Subcutaneous abdominal adipose tissue (tissue), 5 donors: ENCODE data around the gene GFRA4.
A peak's percentile ranks its signal among the peaks of the same experiment; 100 is the strongest.

Experiments
- H3K27ac ChIP-seq: one replicate; pipeline ENCODE4 v1.7.0; 2013; ENCODE audit warnings: low read depth, mild to moderate bottlenecking, inconsistent platforms, low read length, moderate library complexity
- H3K27me3 ChIP-seq, 5 donors: one replicate each; pipeline ENCODE4 v1.7.0; 2013; ENCODE audit warnings: low read length in 5 of 5, inconsistent platforms in 1 of 5; ENCODE audit not compliant: control insufficient read depth in 5 of 5, insufficient read depth in 4 of 5
- H3K36me3 ChIP-seq, 5 donors: one replicate each; pipeline ENCODE4 v1.7.0; 2013; ENCODE audit warnings: low read length in 5 of 5; ENCODE audit not compliant: control insufficient read depth in 5 of 5, insufficient read depth in 5 of 5
- H3K4me1 ChIP-seq, 5 donors: one replicate each; pipeline ENCODE4 v1.7.0; 2013; ENCODE audit warnings: low read length in 5 of 5, mild to moderate bottlenecking in 3 of 5, moderate library complexity in 1 of 5; ENCODE audit not compliant: control insufficient read depth in 5 of 5, insufficient read depth in 5 of 5
- H3K4me3 ChIP-seq, 5 donors: one replicate each; pipeline ENCODE4 v1.7.0; 2013; ENCODE audit warnings: low read length in 5 of 5, low read depth in 1 of 5
- H3K9ac ChIP-seq, 5 donors: one replicate each; pipeline ENCODE4 v1.7.0; 2013; ENCODE audit warnings: low read length in 5 of 5, mild to moderate bottlenecking in 4 of 5, moderate library complexity in 3 of 5
- H3K9me3 ChIP-seq, 5 donors: one replicate each; pipeline ENCODE4 v1.7.0; 2013; ENCODE audit warnings: low read length in 5 of 5; ENCODE audit not compliant: control insufficient read depth in 5 of 5
- donor health status: healthy.
- donor health status: healthy.
- donor health status: healthy.
- donor health status: healthy.
- donor health status: healthy.

GFRA4 gene

DNA sequence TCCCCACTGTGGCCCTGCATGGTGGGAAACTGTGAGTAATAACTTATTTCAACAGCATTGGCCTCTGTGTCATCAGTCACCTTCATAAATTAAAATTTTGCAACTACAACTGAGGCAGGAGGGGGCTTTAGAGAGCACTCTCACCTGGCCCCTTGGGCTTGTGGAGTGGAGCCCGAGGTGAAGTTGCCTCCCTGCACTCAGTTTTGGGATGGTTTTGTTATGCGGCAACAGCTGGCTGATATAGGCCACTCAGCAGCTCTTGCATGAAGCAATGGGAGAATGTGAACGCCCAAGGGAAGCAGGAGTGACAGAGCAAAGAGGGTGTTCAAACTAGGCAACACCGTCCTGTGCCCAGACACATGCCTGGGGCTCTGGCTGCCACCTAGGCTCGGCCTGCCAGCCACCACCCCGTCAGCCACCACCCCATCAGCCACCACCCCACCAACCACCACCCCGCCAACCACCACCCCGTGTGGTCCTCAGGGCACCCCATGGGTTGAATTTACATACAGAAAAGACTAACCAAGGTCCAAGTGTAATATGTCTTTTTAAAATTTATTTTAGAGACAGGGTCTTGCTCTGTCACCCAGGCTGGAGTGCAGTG lies 4.3 kb upstream of the GFRA4 start:
- Histone ChIP-seq H3K9ac (no peak overlapping the region), H3K4me3 (no peak overlapping the region), H3K36me3 (peaks cover 0 to 9% (median 5%) of the 10 kb centered on the region in 5 donors), H3K4me1 (peaks cover 0 to 10% (median 0%) of the 10 kb centered on the region in 5 donors), H3K9me3 (no peaks in the 10 kb centered on the region), H3K27ac (no peak overlapping the region), H3K27me3 (peaks cover 14 to 32% (median 18%) of the 10 kb centered on the region in 5 donors)

DNA sequence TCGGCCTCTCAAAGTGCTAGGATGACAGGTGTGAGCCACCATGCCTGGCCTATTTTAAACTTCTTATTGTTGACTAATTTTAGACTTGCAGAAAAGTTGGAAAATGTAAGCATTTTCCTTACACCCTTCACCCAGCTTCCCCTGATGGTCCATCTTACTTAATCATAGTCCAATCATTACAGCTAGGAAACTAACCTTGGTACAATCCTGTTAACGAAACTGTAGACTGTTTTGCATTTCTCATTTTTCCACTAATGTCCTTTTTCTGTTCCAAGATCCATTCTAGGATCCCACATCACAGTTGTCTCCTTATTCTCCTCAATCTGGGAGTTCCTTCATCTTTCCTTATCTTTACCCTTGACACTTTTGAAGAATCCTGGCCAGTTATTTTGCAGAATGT lies 659 bp upstream of the GFRA4 start:
- H3K27ac ChIP-seq, result no peak overlapping the region
- no peak overlapping the region for H3K4me3 ChIP-seq
- peaks cover 26 to 39% (median 30%) of the 10 kb centered on the region in 5 donors for H3K27me3 ChIP-seq
- H3K9me3 ChIP-seq, result no peaks in the 10 kb centered on the region
- no peaks in the 10 kb centered on the region for H3K36me3 ChIP-seq
- peaks cover 0 to 20% (median 0%) of the 10 kb centered on the region in 5 donors for H3K4me1 ChIP-seq
- H3K9ac ChIP-seq, result no peak overlapping the region

DNA sequence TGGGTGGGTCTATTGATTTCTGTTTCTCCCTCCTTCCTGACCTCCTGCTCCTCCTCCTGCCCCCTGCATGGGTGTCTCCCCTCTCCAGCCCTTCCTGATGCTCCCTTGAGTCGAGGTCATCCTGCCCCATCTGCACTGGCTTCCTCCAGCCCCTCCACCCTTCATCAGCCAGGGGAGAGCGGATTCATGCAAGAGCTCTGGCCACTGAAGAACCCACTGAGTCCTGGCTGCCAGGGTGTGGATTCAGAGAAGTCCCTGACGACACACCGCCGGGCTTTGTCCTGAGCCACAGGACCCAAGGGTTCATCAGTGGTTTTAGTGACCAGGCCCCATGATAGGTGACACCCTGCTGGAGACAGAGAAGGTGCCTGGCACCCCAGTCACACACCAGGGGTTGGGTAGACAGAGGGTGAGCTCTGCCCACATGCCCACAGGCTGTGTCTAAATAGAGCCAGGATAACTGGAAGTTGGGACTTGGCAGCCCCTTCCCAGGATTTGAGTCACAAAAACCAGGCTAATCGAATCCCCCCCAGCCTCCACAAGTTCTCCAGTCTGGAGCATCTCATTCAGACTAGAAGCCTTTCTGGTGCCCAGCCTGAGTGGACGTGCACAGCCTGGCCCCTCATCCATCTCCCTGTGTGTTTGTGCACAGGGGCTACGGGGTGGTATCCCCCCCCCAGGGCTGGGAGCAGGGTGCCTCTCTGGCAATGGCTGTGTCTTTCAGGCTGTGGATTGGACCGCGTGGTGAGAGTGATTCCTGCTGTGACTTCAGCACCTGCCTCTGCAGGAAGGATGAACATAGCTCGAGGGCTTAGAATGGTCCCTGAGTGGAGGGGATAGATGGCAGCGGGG lies 1.2 kb downstream of the GFRA4 start:
- no peak overlapping the region for H3K4me3 ChIP-seq
- H3K4me1 ChIP-seq, result peaks cover 0 to 20% (median 0%) of the 10 kb centered on the region in 5 donors
- no peaks in the 10 kb centered on the region for H3K36me3 ChIP-seq
- H3K27me3 ChIP-seq, result peaks cover 26 to 38% (median 33%) of the 10 kb centered on the region in 5 donors
- no peak overlapping the region for H3K27ac ChIP-seq
- no peaks in the 10 kb centered on the region for H3K9me3 ChIP-seq
- H3K9ac ChIP-seq, result no peak overlapping the region

DNA sequence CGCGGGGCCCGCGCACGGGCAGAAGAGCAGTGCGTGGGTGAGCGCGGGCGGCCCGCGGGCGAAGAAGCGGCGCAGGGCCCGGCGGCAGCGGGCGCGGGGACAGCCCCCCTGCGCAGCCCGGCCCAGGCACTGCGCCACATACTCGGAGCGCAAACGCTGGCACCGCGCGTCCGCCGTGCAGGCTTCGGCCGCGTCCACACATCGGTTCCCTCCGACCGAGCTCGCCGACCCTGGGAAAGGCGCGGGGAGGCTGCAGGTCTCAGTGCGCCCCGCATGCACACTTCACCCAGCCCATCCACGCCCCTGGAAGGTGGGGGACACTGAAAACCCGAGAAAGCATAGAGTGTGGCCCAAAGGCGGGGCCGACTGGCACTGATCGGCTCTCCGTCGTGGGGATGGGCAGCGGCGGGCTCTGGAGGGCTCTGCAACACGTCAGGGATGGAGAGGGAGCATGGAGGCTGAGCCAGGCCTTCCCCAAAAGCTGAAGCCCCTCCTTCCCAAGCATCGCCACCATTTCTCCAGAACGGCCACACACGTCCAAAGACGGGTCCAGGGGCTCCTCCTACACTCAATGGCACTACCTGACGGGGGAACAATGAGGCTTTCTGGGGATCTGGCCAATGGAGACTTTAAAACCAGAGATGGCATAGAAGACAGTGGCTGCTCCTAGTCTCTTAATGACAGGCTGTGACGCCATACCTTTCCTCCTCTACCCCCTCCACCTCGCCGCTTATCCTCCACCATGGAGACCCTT lies 2.0 kb downstream of the GFRA4 start:
- H3K36me3 ChIP-seq, result no peaks in the 10 kb centered on the region
- peaks cover 0 to 18% (median 0%) of the 10 kb centered on the region in 5 donors for H3K4me1 ChIP-seq
- peak overlapping the region in 1 of 5 donors; percentile 5 for H3K4me3 ChIP-seq
- peaks cover 26 to 38% (median 33%) of the 10 kb centered on the region in 5 donors for H3K27me3 ChIP-seq
- no peak overlapping the region for H3K27ac ChIP-seq
- no peak overlapping the region for H3K9ac ChIP-seq
- H3K9me3 ChIP-seq, result no peaks in the 10 kb centered on the region

DNA sequence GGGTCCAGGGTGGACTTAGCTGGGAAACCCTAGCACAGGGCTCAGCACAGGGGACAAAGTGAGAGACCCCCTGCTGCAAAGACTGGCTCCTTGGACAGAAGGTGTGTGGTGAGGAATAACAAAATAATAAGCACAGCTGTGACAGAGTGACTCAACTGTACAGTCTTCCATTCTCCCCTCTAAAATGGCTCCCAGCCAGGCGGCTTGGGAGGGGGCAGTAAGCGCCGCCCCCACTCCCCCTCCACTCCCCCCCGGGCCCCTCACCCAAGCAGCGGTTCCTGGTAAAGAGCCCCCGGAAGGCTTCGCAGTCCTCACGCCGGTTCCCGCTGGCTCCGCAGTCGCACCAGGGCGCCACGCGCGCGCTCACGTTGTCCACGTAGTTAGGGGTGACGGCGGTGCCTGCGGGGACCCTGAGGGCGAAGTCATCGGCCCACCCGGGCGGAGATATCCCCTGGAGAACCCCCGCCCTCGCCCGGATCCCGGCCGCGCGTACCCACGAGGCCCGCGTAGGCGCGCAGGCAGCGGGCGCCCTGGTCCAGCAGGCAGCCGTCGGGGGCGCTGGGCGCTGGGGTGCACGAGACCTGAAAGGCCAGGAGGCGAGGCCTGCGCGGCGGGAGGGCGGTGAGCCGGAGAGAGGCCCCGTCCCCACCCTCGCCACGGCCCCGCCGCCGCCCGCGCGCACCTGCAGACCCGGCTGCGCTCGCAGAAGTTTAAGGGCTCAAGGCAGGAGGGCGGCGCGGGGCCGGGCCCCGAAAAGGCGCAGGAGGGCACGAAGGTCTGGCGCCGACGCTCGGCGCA lies 2.7 kb downstream of the GFRA4 start:
- Histone ChIP-seq H3K27ac (no peak overlapping the region), H3K9ac (no peak overlapping the region), H3K27me3 (peaks cover 26 to 38% (median 33%) of the 10 kb centered on the region in 5 donors), H3K4me3 (no peak overlapping the region), H3K36me3 (no peaks in the 10 kb centered on the region), H3K9me3 (peaks cover 0 to 1% (median 0%) of the 10 kb centered on the region in 5 donors), H3K4me1 (peaks cover 0 to 14% (median 0%) of the 10 kb centered on the region in 5 donors)

DNA sequence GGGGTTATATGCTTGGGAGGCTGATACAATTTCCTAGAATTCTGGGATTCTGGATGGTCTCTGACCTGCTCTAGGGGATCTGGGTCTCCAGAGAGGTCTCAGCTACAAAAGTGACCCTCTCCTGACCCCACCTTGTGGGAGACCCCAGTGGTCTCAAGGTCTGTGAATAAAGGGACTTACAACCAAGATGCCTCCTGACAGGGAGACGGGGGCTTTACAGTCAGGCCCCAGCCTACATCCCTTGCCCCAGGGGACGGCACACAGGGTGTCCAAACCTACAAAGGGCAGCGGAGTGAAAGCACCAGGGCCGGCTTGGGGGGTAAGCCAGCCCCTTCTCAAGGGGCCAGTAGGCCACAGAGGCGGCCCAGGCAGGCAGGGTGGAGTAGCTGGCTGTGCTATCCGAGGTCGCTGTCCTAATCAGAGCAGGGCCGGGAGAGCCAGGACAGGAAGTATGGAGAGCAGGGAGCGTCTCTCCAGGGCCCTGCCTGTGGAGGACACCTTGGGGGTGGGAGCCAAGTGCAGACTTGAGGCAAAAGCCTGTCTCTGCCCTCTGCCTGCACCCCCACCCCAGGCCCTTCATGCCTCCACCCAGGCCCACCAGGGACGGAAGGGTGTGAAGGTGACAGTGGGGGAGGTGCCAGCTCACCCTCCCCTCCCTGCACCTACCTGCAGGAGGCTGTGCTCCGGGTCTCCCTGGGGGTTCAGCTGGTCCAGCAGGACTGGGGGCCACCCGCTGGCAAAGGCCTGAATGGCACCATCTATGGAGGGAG lies 3.5 kb downstream of the GFRA4 start:
- Histone ChIP-seq H3K27ac (no peak overlapping the region), H3K4me3 (no peak overlapping the region), H3K9ac (no peak overlapping the region), H3K36me3 (no peaks in the 10 kb centered on the region), H3K4me1 (peaks cover 0 to 14% (median 0%) of the 10 kb centered on the region in 5 donors), H3K27me3 (peaks cover 26 to 38% (median 33%) of the 10 kb centered on the region in 5 donors), H3K9me3 (peaks cover 0 to 6% (median 0%) of the 10 kb centered on the region in 5 donors)

DNA sequence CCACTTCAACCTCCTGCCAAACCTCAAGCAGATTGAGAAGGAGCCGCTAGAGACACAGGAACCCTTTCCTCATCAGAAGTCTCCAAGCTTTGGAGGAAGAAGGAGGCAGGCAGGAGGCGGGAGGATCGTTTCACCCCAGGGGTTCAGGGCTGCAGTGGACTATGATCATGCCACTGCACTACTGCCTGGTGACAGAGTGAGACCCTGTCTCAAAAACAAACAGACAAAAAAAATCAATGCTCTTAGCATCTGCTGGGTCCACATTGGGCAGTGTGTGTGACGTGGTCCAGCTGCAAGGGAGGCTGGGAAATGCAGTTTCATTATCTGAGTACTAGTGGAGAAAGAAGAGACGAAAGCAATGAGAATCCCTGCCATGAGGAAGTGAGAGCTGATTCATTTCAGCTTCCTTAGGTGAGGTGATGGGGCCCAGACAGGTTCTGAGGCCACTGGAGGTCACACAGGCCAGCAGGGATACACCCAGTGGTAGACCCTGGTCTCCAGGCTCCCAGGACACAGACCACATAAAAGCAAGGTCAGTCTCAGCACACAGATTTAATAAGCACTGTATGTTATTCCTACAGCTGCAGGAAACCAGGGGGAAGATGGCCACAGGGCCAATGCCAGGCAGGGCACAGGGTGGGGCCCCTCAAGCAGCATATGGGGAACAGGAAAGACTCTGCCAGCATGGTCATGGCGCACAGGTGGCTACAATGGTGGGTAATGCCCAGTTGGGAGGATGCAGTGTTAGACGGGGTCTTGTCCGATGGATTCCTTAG lies 4.3 kb downstream of the GFRA4 start:
- Histone ChIP-seq H3K9me3 (peaks cover 0 to 6% (median 0%) of the 10 kb centered on the region in 5 donors), H3K27me3 (peaks cover 26 to 38% (median 33%) of the 10 kb centered on the region in 5 donors)

DNA sequence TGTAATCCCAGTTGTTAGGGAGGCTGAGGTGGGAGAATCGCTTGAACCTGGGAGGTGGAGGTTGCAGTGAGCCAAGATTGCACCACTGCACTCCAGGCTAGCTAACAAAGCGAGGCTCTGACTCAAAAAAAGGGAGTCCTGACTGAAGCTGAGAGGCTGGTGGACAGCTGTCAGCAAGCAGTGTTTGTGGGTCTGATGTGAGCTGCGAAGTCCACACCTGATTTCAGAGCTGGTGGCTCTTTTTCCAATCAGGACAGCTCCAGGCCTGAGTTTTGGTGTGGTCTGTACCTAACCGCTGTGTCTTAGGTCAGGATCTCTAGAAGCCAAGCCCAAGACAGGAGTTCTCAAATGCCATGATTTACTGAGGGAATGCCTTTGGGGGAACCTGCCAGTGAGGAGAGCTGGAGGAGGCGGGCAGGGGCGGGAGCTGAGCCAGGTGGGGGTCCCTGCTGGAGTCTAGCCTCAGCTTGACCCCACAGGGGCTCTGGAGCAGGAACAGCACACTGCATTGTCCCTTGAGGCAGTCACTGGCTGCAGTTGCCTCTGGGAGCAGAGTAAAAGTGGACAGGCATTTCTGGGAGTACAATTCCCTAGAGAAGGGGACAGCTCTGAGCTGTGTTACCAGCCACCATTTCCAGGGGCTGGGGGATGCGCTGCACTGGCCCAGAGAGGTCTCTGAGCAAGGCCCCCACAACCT lies 5.0 kb downstream of the GFRA4 start:
- Histone ChIP-seq H3K4me1 (peaks cover 0 to 18% (median 0%) of the 10 kb centered on the region in 5 donors), H3K36me3 (no peaks in the 10 kb centered on the region), H3K9me3 (peaks cover 0 to 11% (median 5%) of the 10 kb centered on the region in 5 donors), H3K9ac (no peak overlapping the region), H3K27ac (no peak overlapping the region), H3K27me3 (peaks cover 25 to 38% (median 33%) of the 10 kb centered on the region in 5 donors), H3K4me3 (no peak overlapping the region)

More for the DNA sequence above, 4.3 kb downstream of the GFRA4 start:
- Histone ChIP-seq H3K4me1 (peaks cover 0 to 14% (median 0%) of the 10 kb centered on the region in 5 donors), H3K27ac (no peak overlapping the region), H3K9ac (no peak overlapping the region), H3K4me3 (no peak overlapping the region), H3K36me3 (no peaks in the 10 kb centered on the region)
